SKM-1 (cell line): Measurements from ENCODE around the gene AIMP1.
"Not testable (repeated sequence)": the region's sequence is repeated elsewhere in the genome, so short reads cannot be mapped to it uniquely, and the experiment has no call there.

ENCODE experiments used
- DNase-seq: peaks from one replicate; lab custom pipeline; 2025; ENCODE audit not compliant: unreplicated experiment; lab: John Stamatoyannopoulos, UW

Gene AIMP1

DNA sequence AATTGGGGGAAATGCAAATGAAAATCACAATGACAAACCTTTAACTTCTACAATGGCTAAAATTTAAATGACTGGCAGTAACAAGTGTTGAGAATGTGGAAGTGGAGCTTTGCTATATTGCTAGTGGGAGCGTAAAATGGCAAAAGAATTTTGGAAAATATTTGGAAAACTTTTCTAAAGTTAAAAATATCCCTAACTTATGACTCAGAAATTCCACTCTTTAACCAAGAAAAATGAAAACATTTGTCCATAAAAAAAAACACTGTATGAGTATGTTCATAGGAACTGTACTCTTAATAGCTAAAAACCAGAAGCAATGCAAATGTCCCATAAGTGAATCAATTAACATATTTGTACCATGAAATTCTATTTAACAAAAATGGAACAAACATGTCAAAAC lies 4.0 kb upstream of the AIMP1 start:
- DNase-seq = no peak

DNA sequence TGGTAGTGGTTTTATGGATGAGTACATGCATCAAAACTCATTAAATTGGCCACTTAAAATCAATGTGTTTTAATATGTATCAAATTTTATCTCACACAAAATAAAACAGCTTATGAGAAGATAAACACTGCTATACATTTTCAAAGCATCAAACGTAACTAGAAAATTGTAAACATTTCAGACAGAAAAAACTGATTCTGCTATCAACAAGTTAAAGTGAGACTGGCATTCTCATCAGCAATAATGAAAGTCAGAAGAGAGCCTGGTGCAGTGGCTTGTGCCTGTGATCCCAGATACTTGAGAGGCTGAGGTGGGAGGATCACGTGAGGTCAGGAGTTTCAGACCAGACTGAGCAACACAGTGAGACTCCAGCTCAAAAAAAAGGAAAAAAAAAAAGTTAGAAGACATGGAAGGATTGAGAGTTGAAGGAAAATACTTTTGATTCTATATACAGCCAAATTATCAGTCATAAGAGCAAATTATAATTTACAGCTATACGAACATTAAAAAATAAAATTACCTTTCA lies 3.3 kb upstream of the AIMP1 start:
- DNase-seq = no peak

DNA sequence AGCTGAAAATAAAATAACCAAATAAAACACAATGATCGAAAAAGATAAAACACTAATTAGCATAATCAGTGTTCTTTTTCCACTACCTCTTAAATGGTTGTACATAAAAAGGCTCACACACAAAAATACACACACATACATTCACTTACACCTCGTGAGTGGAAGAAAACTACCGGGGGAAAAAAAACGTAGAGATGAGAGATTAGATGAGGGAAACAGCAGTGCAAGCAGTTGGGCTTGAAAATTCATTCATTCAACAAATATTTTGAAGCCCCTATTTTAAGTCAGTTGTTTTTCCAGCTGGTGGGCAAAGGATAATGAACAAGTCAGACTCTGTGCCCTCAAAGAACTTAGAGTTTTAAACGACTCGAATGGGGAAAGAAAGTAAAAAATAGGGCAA lies 1.4 kb upstream of the AIMP1 start:
- no peak for DNase-seq

DNA sequence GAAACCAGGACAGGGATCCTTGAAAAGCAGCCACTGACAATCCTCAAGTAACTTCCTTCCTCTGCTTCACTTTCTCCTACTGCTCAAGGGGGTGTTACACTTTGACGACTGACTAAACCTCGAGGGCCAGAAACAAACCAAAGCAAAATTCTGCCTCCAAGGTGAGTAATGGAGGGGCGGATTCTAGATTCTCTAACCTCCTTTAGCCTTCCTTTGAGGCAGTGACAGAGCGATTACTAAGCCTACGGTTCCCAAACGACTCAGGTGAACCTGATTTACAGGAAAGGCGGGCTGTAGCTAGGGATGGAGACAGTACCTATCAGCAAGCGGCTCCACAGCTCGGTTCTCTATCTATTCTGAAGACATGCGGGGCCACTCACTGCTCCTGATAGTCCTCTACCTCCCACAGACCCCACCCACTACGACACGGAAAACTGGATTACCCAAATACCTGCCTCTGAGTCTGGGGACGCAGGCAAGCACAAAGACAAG lies 828 bp upstream of the AIMP1 start:
- no peak for DNase-seq

DNA sequence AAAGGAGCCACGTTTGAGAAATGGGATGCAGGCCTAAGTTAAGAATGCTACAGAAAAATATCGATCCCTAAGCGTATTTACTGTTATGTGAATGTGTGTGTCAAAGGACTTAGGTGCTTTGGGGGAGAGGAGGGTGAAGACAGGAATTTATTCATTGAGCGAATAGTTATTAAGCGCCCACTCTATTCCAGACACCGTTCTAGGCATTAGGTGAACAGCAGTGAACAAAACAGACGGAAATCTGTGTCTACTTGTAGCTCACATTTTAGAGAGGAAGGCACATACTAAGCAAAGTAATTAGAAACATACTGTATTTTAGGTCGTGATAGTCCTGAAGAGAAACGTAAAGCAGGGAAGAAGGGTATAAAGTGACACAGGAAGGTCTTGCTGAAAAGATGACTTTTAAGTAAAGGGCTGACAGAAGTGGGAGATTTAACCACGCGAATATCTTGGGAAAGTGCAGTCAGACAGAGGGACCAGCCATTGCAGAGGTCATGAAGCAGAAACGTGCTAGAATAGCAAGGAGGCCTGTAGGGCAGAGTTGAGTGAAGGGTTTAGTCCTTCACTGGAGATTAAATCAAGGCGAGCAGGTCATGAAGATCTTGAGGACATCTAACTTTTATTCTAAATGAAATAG lies 541 bp downstream of the AIMP1 start:
- no peak for DNase-seq

DNA sequence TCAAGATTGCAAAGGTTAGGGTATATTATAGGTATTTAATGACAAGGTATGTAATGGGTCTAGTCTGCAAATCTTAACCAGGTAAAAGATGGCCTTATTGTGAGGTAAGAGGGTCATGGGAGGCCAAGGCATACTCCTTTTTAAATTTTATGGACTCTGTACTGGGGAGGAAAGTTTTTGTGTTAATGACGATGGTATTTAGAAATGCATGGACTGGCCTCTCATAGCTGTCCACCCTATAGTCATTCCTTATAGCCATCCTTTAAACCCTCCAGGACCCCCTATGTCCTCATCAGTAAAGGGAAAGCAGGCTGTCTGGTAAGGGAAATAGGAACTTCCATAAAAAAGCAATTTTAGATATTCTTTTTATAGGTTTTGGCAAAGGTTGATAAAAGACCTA lies 1.5 kb downstream of the AIMP1 start:
- DNase-seq = no peak

DNA sequence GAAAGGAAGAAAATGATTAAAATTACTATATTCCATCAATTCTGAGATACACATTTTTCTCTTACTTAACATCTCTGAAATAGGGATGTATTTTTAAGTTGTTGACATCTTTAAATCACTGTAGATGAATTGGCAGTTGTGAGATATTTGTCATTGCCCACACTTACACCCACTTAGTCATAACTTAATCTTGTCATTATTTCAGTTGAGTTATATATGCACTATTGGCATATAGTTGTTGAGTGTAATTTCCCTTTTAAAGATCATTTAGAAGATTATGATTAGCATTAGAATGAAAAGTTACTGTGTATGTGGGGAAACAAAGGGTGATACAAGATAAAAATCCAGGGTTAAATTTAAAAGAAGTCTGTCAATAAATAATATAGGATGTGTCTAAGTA lies 2.2 kb downstream of the AIMP1 start:
- DNase-seq = no peak

DNA sequence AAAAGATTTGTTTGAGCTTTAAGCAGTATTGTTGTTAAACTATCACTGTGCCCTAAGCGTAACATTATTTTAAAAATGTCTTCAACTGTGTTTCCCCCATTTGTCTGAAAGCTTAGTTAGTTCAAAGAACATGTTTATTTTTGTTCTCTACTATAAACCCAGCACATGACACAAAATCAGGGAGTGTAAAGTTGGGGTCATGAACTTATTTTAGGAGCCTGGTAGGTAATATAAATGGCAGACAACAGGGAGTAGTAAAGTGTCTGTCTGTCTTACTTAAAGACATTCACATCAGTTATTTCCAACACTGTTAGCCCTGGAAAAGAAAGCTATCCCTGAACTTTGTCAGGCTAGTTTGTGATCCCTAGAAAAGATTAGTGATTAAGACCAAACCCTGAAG lies 3.9 kb downstream of the AIMP1 start:
- DNase-seq = no peak

DNA sequence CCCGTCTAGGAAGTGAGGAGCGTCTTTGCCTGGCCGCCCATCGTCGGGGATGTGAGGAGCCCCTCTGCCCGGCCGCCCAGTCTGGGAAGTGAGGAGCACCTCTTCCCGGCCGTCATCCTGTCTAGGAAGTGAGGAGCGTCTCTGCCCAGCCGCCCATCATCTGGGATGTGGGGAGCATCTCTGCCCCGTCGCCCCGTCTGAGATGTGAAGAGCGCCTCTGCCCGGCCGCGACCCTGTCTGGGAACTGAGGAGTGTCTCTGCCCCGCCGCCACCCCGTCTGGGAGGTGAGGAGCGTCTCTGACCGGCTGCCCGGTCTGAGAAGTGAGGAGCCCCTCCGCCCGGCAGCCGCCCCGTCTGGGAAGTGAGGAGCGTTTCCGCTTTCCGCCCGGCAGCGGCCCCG lies 4.8 kb downstream of the AIMP1 start:
- DNase-seq = not testable (repeated sequence)

DNA sequence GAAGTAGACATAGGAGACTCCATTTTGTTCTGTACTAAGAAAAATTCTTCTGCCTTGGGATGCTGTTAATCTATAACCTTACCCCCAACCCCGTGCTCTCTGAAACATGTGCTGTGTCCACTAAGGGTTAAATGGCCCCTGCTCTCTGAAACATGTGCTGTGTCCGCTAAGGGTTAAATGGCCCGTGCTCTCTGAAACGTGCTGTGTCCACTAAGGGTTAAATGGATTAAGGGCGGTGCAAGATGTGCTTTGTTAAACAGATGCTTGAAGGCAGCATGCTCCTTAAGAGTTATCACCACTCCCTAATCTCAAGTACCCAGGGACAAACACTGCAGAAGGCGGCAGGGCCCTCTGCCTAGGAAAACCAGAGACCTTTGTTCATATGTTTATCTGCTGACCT lies 5.5 kb downstream of the AIMP1 start:
- not testable (repeated sequence) for DNase-seq

DNA sequence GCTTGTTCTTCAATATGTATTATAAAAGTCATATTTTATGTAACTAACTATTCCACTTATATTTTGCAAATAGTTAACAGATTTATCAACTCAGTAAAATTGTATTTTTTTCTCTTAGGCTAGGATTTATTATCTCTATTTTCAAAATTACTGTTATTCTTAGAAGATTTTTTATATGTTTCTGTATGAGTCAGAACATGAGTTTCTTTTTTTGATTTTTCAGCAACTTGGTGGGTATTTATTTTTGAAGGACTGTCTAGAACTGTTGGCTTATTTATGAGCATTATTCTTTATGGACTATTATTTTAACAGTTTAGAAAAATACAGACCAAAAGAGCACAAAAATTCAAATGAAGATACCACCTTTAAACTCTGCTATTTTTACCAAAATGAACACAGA lies 6.8 kb downstream of the AIMP1 start:
- DNase-seq = no peak

DNA sequence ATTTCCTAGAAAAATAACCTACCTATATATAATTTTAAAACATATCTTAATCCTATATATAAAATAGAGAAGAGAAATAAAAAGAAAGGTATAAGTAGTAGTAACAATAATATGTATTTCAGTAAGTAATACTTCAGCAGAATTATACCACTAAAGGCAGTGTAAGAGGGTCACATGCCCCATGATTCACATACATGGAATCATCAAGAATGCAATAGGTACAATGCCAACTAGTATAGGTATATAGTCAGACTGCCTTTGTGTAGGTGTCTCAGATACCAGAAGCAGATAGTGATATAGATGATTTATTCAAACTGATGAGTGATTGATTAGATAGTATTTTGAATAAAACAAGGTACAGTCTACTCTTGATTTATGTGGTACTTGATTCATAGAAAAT lies 9.4 kb downstream of the AIMP1 start:
- DNase-seq = no peak

DNA sequence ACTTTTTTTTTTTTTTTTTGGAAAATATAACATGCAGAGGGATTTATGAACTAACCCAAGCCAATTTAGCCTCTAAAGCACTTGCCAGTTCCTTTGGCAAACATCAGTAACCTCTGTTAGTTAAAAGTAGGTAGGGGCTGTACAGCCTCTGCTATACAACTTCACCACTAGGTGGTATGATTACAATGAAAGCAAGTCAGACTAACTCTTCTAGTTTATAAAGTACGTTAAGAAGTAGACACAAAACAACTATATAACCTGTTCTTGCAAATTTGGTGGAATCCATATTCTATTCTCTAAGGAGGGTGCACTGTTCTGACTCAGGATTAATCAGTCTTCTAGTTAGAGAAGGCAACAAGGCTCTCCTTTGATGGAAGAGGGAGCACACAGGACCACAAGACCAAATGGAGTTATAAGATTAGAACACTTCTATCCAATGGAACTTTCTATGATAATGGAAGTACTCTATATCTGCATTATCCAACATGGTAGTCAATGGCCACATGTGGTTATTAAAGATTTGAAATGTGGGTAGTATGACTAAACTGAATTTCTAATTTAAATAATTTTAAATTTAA lies 12.8 kb downstream of the AIMP1 start:
- peak; percentile 24 for DNase-seq

DNA sequence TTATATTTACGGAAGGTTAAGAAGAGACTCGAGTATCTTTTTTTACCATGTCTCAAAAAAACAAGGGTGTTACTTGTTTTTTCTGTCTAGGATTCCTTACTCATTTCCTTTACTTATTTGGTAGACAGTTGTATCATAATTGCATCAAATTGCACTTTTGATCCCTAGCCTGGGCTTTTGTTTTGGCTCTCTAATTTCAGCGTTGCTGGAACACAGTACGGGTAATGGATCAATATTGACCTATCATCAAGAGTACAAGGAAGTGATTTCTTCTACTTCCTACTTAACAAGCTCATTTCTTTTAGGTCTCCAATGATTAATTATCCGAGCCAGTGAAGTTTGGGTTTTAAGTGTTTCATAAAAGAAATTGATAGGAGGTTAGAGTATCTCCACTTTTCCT lies 16.8 kb downstream of the AIMP1 start:
- no peak for DNase-seq

DNA sequence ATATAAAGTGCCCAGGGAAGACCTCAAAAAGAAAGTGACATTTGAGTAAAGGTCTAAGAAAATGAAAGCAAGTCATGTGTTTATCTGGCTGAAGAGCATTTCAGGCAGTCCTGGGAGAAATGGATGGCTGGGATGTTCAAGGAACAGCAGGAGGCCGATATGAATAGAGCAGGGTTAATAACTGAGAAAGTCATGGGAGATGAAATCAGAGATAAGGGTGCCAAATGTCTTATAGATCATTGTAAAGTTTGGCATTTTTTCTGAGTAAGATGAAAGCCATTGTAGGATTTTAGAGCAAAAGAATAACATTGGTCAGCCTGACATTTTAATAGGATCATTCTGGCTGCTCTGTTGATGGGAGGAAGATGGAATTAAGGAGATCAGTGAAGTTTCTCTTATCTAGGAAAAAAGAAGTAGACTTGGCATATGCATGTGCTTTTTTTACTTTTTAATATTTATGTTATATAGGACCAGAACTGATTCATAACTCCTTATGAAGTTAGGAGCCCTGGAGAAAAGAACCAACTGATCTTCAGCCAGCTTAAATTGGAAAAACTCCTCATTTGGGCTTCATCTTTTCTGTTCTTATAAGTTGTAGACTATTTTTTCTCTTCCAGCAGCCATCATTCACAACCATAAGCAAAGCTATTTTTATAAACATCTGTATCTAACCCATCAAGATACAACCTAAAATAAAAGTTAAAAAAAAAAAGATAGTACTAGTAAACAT lies 18.6 kb downstream of the AIMP1 start:
- DNase-seq = no peak

DNA sequence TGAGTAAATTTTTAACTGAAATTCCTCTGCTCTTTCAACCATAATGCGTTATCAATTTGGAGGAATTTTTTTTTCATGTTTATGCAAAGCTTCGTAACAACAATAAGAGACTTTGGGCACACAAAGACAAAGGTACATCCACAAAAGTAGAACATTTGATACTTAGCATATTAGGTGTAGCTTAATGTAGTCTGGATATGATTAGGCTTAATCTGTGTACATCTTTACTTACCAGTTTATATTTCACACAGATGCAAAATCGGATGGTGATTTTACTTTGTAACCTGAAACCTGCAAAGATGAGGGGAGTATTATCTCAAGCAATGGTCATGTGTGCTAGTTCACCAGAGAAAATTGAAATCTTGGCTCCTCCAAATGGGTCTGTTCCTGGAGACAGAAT lies 20.3 kb downstream of the AIMP1 start:
- DNase-seq = no peak

DNA sequence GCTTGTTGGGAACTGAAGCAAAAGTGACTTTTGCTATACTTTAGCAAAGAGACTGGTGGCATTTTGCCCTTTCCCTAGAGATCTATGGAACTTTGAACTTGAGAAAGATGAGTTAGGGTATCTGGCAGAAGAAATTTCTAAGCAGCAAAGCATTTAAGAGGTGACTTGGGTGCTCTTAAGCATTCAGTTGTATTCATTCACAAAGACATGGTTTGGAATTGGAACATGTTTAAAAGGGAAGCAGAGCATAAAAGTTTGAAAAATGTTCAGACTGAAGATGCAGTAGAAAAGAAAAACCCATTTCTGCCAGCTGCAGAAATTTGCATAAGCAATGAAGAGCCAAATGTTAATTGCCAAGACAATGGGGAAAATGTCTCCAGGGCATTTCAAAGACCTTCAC lies 21.6 kb downstream of the AIMP1 start:
- no peak for DNase-seq

DNA sequence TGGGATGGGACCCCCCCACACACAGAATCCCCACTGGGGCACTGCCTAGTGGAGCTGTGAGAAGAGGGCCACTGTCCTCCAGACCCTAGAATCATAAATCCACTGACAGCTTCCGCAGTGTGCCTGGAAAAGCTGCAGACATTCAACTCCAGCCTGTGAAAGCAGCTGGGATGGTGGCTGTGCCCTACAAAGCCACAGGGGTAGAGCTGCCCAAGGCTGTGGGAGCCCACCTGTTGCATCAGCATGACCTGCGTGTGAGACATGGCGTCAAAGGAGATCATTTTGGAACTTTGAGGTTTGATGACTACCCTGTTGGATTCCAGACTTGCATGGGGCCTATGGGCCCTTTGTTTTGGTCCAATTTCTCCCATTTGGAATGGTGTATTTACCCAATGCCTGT lies 22.3 kb downstream of the AIMP1 start:
- no peak for DNase-seq

DNA sequence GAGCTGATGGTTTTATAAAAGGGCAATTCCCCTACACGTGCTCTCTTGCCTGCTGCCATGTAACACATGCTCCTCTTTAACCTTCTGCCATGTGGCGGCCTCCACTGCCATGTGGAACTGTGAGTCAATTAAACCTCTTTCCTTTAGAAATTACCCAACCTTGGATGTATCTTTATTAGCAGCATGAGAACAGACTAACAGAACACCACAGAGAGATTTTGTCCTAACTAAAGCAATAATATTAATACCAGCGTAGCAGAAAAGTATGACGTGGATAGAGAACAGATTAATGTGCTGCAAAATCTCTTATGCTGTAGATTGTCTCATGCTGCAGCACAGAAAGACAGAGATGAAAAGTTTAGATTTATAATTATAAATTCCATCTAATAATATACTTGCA lies 23.1 kb downstream of the AIMP1 start:
- no peak for DNase-seq

DNA sequence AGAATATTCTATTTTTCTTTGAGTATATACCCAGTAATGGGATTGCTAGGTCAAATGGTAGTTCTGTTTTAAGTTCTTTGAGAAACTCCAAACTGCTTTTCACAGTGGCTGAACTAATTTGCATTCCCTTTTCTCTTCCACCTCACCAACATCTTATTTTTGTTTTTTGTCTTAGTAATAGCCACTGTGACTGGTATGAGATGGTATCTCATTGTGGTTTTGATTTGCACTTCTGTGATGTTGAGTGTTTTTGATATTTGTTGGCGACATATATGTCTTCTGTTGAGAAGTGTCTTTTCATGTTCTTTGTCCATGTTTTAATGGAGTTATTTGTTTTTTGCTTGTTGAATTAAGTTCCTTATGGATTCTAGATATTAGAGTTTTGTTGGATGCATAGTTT lies 24.4 kb downstream of the AIMP1 start:
- no peak for DNase-seq

DNA sequence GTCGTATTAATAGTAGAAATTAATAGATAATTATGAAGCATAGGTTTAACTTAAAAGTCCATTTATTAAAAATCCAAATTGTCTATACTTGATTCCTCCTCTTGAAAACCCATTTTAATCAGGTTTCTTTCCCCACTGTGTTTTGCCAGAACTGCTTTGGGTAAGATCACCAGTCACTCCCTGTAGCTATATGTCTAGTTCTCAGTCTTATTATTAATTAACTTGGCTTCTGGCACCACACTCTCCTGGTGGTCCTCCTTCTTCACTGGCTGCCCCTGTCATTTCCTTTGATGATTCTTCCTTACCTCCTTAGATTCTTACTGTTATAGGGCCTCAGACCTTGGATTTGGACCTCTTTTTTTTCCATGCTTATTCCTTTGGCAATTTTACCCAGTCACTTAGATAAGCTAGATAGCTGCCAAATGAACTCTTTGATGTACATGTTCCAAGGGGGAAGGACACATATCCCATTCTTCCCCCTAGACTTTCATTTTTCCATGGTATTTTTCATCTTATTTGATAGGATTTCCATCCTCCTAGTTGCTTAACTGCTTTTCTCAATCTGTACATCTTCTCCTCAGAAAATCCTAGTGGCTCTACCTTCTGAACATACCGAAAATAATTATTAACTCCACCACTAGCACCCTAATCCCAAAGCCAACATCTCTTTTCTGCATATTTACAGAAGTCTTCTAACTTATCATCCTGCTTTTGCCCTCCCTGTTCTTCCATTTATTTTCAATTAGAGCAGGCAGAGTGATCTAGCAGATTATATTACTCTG lies 27.7 kb downstream of the AIMP1 start:
- no peak for DNase-seq

DNA sequence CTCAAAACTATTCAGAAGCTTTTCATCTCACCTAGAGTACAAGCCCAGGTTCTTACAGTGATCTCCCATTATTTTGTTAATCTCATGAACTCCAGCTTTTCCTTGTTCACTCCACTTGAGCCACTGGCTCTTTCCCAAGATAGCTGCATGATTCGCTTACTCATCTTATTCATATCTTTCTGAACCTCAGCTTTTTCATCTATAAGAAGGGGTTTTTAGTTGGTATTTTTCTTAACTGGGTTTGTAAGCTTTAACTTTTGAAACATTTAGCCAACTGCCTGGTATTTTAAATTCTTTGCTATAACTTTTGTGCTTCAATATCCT lies 28.3 kb downstream of the AIMP1 start:
- no peak for DNase-seq
